OCI-LY1 (cell line): Measurements from ENCODE around the gene TENM4.

Experiments used
- EZH2 ChIP-seq: fragments of 200-600 bp; sonication (generic), shearing (Covaris generic); IDR thresholded peaks from 2 replicates; pipeline ENCODE4 v1.8.0; 2017; ENCODE audit warnings: borderline replicate concordance, mixed run types, mild to moderate bottlenecking, antibody characterized with exemption, low read length, moderate library complexity, mixed read lengths
- TF ChIP-seq, protein P1 (sequence below): fragments of 200-600 bp; sonication (generic), shearing (Covaris generic); IDR thresholded peaks from 2 replicates; pipeline ENCODE4 v1.5.1; 2017; ENCODE audit warnings: mild to moderate bottlenecking, antibody characterized with exemption, low read length, moderate library complexity, mixed read lengths

DNA sequence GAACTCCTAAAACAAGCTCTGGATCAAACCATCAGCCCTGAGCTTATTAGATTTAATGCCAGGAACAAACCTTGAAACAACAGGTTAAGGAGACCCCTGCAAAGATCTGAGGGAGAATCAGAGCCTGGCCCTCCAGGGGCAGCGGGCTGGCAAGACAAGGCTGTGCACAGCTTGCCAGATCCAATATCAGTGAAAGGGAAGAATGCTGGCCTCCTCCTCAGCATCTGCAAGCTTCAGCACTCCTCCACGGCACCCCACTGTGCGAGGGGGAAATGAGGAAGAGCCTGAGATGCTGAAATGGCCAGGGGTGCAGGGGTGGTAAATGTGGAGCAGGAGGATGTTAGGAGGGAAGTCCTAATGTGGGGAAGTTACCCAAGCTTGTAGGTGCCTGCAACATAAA, 167.0 kb downstream of the TENM4 start:
- TF ChIP-seq, protein P1, sequence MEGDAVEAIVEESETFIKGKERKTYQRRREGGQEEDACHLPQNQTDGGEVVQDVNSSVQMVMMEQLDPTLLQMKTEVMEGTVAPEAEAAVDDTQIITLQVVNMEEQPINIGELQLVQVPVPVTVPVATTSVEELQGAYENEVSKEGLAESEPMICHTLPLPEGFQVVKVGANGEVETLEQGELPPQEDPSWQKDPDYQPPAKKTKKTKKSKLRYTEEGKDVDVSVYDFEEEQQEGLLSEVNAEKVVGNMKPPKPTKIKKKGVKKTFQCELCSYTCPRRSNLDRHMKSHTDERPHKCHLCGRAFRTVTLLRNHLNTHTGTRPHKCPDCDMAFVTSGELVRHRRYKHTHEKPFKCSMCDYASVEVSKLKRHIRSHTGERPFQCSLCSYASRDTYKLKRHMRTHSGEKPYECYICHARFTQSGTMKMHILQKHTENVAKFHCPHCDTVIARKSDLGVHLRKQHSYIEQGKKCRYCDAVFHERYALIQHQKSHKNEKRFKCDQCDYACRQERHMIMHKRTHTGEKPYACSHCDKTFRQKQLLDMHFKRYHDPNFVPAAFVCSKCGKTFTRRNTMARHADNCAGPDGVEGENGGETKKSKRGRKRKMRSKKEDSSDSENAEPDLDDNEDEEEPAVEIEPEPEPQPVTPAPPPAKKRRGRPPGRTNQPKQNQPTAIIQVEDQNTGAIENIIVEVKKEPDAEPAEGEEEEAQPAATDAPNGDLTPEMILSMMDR = no peak
- TF ChIP-seq EZH2 = no peak
